H9 (cell line): Measurements from ENCODE around the gene SURF1. TPM values are rescaled to one million over a fixed set of nuclear protein-coding genes. Genes with fewer than 3 reads are reported as not detected.

ENCODE experiments used
- DNase-seq: peaks from one replicate; pipeline ENCODE4 v3.0.0-alpha.2; 2017
- H2AFZ ChIP-seq: one replicate; pipeline ENCODE4 v1.6.1; 2013; ENCODE audit warnings: mild to moderate bottlenecking, low read length, control low read depth, moderate library complexity
- H2AK5ac ChIP-seq: 2 replicates; pipeline ENCODE4 v1.6.1; 2013; ENCODE audit warnings: low read length, control low read depth, mixed read lengths; ENCODE audit not compliant: insufficient read length
- H2BK120ac ChIP-seq: one replicate; pipeline ENCODE4 v1.6.1; 2013; ENCODE audit warnings: low read depth, mild to moderate bottlenecking, low read length, control low read depth, inconsistent platforms; ENCODE audit not compliant: poor library complexity, severe bottlenecking
- H2BK12ac ChIP-seq: 2 replicates; pipeline ENCODE4 v1.6.1; 2013; ENCODE audit warnings: low read length, control low read depth, mixed read lengths, low read depth; ENCODE audit not compliant: insufficient read length
- H2BK15ac ChIP-seq: 2 replicates; pipeline ENCODE4 v1.6.1; 2013; ENCODE audit warnings: low read depth, low read length, control low read depth
- H2BK20ac ChIP-seq: one replicate; pipeline ENCODE4 v1.6.1; 2013; ENCODE audit warnings: low read depth, mild to moderate bottlenecking, low read length, control low read depth, inconsistent platforms; ENCODE audit not compliant: poor library complexity, severe bottlenecking
- H2BK5ac ChIP-seq: 2 replicates; pipeline ENCODE4 v1.6.1; 2013; ENCODE audit warnings: low read length, control low read depth, mixed read lengths; ENCODE audit not compliant: insufficient read length
- H3K14ac ChIP-seq: 2 replicates; pipeline ENCODE4 v1.6.1; 2013; ENCODE audit warnings: low read length, control low read depth; ENCODE audit not compliant: insufficient read depth
- H3K18ac ChIP-seq: 2 replicates; pipeline ENCODE4 v1.6.1; 2013; ENCODE audit warnings: low read depth, mild to moderate bottlenecking, mixed read lengths, low read length, control low read depth; ENCODE audit not compliant: insufficient read length
- H3K23ac ChIP-seq: 2 replicates; pipeline ENCODE4 v1.6.1; 2013; ENCODE audit warnings: low read length, control low read depth, mixed read lengths, low read depth; ENCODE audit not compliant: insufficient read length
- H3K23me2 ChIP-seq: 2 replicates; pipeline ENCODE4 v1.6.1; 2013; ENCODE audit warnings: low read depth, mild to moderate bottlenecking, mixed read lengths, low read length, control low read depth; ENCODE audit not compliant: insufficient read length, poor library complexity, severe bottlenecking
- H3K27ac ChIP-seq: 2 replicates; pipeline ENCODE4 v1.5.1; 2013; ENCODE audit warnings: low read length, control low read depth, mixed read lengths, low read depth; ENCODE audit not compliant: insufficient read length
- H3K27me3 ChIP-seq: 2 replicates; pipeline ENCODE4 v1.6.1; 2013; ENCODE audit warnings: low read length, control low read depth, inconsistent platforms; ENCODE audit not compliant: insufficient read depth
- H3K4ac ChIP-seq: 2 replicates; pipeline ENCODE4 v1.6.1; 2013; ENCODE audit warnings: low read depth, mild to moderate bottlenecking, control low read depth, inconsistent platforms, low read length, moderate library complexity
- H3K4me1 ChIP-seq: 2 replicates; pipeline ENCODE4 v1.6.1; 2013; ENCODE audit warnings: low read length, control low read depth, inconsistent platforms; ENCODE audit not compliant: insufficient read depth
- H3K4me2 ChIP-seq: 2 replicates; pipeline ENCODE4 v1.6.1; 2013; ENCODE audit warnings: low read length, control low read depth, mixed read lengths; ENCODE audit not compliant: insufficient read length, insufficient read depth
- H3K56ac ChIP-seq: 2 replicates; pipeline ENCODE4 v1.6.1; 2013; ENCODE audit warnings: low read depth, mild to moderate bottlenecking, mixed read lengths, low read length, control low read depth; ENCODE audit not compliant: insufficient read length
- H3K79me1 ChIP-seq: 2 replicates; pipeline ENCODE4 v1.6.1; 2013; ENCODE audit warnings: low read depth, mild to moderate bottlenecking, moderate library complexity, low read length, control low read depth, inconsistent platforms; ENCODE audit not compliant: insufficient read depth, poor library complexity, severe bottlenecking
- H3K79me2 ChIP-seq: 2 replicates; pipeline ENCODE4 v1.6.1; 2013; ENCODE audit warnings: low read length, control low read depth, inconsistent platforms; ENCODE audit not compliant: insufficient read depth
- H3K9ac ChIP-seq: 2 replicates; pipeline ENCODE4 v1.6.1; 2013; ENCODE audit warnings: low read length, control low read depth, mixed read lengths; ENCODE audit not compliant: insufficient read length; ENCODE audit errors: extremely low read depth
- H3K9me3 ChIP-seq: one replicate; pipeline ENCODE4 v1.6.1; 2013; ENCODE audit warnings: low read depth, low read length, inconsistent platforms; ENCODE audit not compliant: control insufficient read depth
- H3T11ph ChIP-seq: one replicate; pipeline ENCODE4 v1.6.1; 2013; ENCODE audit warnings: mild to moderate bottlenecking, low read length, control low read depth, inconsistent platforms
- H4K20me1 ChIP-seq: one replicate; pipeline ENCODE4 v1.6.1; 2013; ENCODE audit not compliant: control insufficient read depth, insufficient read length, insufficient read depth
- H4K5ac ChIP-seq: 2 replicates; pipeline ENCODE4 v1.6.1; 2013; ENCODE audit warnings: low read depth, mild to moderate bottlenecking, mixed read lengths, low read length, control low read depth; ENCODE audit not compliant: insufficient read length
- H4K8ac ChIP-seq: replicated peaks from 2 replicates; pipeline ENCODE4 v1.6.1; 2013; ENCODE audit warnings: low read length, control low read depth, mixed read lengths, low read depth; ENCODE audit not compliant: insufficient read length
- H4K91ac ChIP-seq: 2 replicates; pipeline ENCODE4 v1.6.1; 2013; ENCODE audit warnings: low read depth, mild to moderate bottlenecking, moderate library complexity, mixed read lengths, low read length, control low read depth; ENCODE audit not compliant: insufficient read length
- H3K27ac Mint-ChIP-seq, 3 experiments: 2 replicates in 2 of 3; 3 replicates in 1 of 3; pipeline ENCODE4 v1.8.0; 2020 to 2021; ENCODE audit warnings: mixed read lengths in 3 of 3, mild to moderate bottlenecking in 1 of 3, moderate library complexity in 1 of 3
- H3K27me3 Mint-ChIP-seq: 2 replicates; pipeline ENCODE4 v1.8.0; 2021; ENCODE audit warnings: low read depth, mild to moderate bottlenecking, moderate library complexity, mixed read lengths
- H3K36me3 Mint-ChIP-seq, 3 experiments: 2 replicates in 2 of 3; 3 replicates in 1 of 3; pipeline ENCODE4 v1.8.0; 2020 to 2021; ENCODE audit warnings: low read depth in 3 of 3, mixed read lengths in 3 of 3; ENCODE audit not compliant: insufficient read depth in 1 of 3
- H3K4me1 Mint-ChIP-seq, 2 experiments: 2 replicates each; pipeline ENCODE4 v1.8.0; 2020; ENCODE audit warnings: mixed read lengths in 2 of 2
- H3K4me3 Mint-ChIP-seq, 2 experiments: 2 replicates in 1 of 2; 3 replicates in 1 of 2; pipeline ENCODE4 v1.8.0; 2020 to 2021; ENCODE audit warnings: mild to moderate bottlenecking in 2 of 2, mixed read lengths in 2 of 2, moderate library complexity in 1 of 2
- H3K9me3 Mint-ChIP-seq, 2 experiments: 2 replicates in 1 of 2; 3 replicates in 1 of 2; pipeline ENCODE4 v1.8.0; 2020; ENCODE audit warnings: mild to moderate bottlenecking in 2 of 2, mixed read lengths in 2 of 2, moderate library complexity in 1 of 2
- CTCF ChIP-seq: fragments of 200-600 bp; sonication (generic); conservative IDR thresholded peaks from 3 replicates; pipeline ENCODE4 v1.8.0; 2021; ENCODE audit warnings: antibody characterized with exemption, mild to moderate bottlenecking
- WGBS: extraction: QIAGEN DNeasy Blood & Tissue Kit; methylation state at CpG from one replicate; pipeline ENCODE4 v1.1.7; 2013; ENCODE audit warnings: missing lambda C conversion rate, low lambda C conversion rate, mixed read lengths; ENCODE audit not compliant: insufficient read length; ENCODE audit errors: extremely low coverage; 5-methylcytosine and 5-hydroxymethylcytosine counted together
- total RNA-seq: library from RNA; stranded (reverse); gene quantifications from 2 replicates; pipeline ENCODE4 v1.2.1, GENCODE V29; 2021

SURF1 gene
- total RNA-seq, 1 experiment from 2014 or later, result 43.3 TPM

- peaks cover 0 to 3% of the 10 kb centered on the region in 2 experiments; a peak in 2 of 4 replicates for H3K4me1 Mint-ChIP-seq
- no peak overlapping the region for H4K8ac ChIP-seq
- H3K9me3 ChIP-seq, result no peaks in the 10 kb centered on the region
- DNase-seq, result no peak
- no peak overlapping the region for H4K5ac ChIP-seq
- H3K79me1 ChIP-seq, result peaks cover 26% of the 10 kb centered on the region
- no peak overlapping the region for H2AFZ ChIP-seq
- H4K20me1 ChIP-seq, result no peaks in the 10 kb centered on the region
- H2BK20ac ChIP-seq, result no peak overlapping the region
- H3K18ac ChIP-seq, result no peak overlapping the region
- H2BK12ac ChIP-seq, result no peak overlapping the region
- H3K4me2 ChIP-seq, result no peak overlapping the region
- H3K27me3 ChIP-seq, result no peaks in the 10 kb centered on the region
- no peak overlapping the region for H3K4ac ChIP-seq
- no CpG with 5 or more reads among the region's 22 CpGs for WGBS
- H4K91ac ChIP-seq, result no peak overlapping the region
- H3K27ac Mint-ChIP-seq, result no peak overlapping the region
- H3K27me3 Mint-ChIP-seq, result no peaks in the 10 kb centered on the region
- H3K9ac ChIP-seq, result no peak overlapping the region
- no peak overlapping the region for H2BK5ac ChIP-seq
- H2AK5ac ChIP-seq, result no peak overlapping the region
- H3K36me3 Mint-ChIP-seq, result peaks cover 33 to 87% (median 74%) of the 10 kb centered on the region in 3 experiments; a peak in 6 of 7 replicates
- H3K9me3 Mint-ChIP-seq, result no peaks in the 10 kb centered on the region
- H3K4me1 ChIP-seq, result no peaks in the 10 kb centered on the region
- no peak overlapping the region for H3K14ac ChIP-seq
- H2BK120ac ChIP-seq, result no peak overlapping the region
- no peak for TF ChIP-seq CTCF
- H3K4me3 Mint-ChIP-seq, result no peak overlapping the region; a peak in 1 of 5 replicates
- H3K56ac ChIP-seq, result no peak overlapping the region
- no peak overlapping the region for H3K27ac ChIP-seq
- no peaks in the 10 kb centered on the region for H3K23me2 ChIP-seq
- H3K23ac ChIP-seq, result no peak overlapping the region
- peaks cover 40% of the 10 kb centered on the region; the same call in 1 of the 2 replicates for H3K79me2 ChIP-seq
- H2BK15ac ChIP-seq, result no peak overlapping the region
- no peak overlapping the region for H3T11ph ChIP-seq
Observed at GRCh38 chr9:133367221-133367620, 10.9 kb upstream of the SURF1 start.
